GM10248 (cell line): Measurements from ENCODE around the gene ARL6IP1.

ENCODE experiments used
- CTCF ChIA-PET: fragments of 300-600 bp; sonication (Branson Sonifier 250); formaldehyde crosslinking; extraction: SDS; loops from one replicate; lab custom pipeline; 2021; ENCODE audit warnings: antibody characterized with exemption; lab: Yijun Ruan, JAX
- POLR2A ChIA-PET: fragments of 350-650 bp; sonication (Branson Sonifier 250); formaldehyde crosslinking; extraction: SDS; loops from one replicate; lab custom pipeline; 2020; ENCODE audit warnings: antibody characterized with exemption; lab: Yijun Ruan, JAX
- DNase-seq: peaks from one replicate; pipeline ENCODE4 v3.0.0; 2012; ENCODE audit errors: extremely low spot score
- TF ChIP-seq, protein P1 (sequence below): IDR thresholded peaks from 2 replicates; pipeline ENCODE4 v1.5.1; 2012; ENCODE audit warnings: mild to moderate bottlenecking, low read depth; ENCODE audit errors: extremely low read depth, missing control alignments, control extremely low read depth

Gene ARL6IP1

DNA sequence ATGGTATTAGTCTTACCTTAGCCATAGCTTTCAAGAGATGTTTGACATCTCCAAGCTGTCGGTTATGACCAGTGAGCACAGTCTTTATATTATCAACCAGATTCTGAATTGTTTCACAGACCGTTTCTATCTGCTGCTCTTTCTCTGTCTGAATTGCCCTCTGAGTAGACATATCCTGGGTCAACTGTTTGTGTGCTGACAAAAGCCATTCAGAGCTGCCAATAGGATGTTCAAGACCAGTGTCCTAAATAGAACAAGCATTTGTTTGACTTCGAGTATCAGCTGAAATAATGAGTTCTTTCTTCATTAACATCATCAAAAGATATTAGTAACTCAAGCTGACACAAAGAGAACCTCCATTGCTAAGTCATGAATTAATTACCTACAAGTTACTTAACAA lies 14.9 kb upstream of the ARL6IP1 start:
- no peak for DNase-seq
- CTCF ChIA-PET, result interaction anchor here (1.2 to 3.0 kb wide), 6 partner anchors 8 to 31 kb away, joined by 3 to 11 read pairs (median 8); partner anchors contain the start of gene ARL6IP1
- TF ChIP-seq, protein P1, sequence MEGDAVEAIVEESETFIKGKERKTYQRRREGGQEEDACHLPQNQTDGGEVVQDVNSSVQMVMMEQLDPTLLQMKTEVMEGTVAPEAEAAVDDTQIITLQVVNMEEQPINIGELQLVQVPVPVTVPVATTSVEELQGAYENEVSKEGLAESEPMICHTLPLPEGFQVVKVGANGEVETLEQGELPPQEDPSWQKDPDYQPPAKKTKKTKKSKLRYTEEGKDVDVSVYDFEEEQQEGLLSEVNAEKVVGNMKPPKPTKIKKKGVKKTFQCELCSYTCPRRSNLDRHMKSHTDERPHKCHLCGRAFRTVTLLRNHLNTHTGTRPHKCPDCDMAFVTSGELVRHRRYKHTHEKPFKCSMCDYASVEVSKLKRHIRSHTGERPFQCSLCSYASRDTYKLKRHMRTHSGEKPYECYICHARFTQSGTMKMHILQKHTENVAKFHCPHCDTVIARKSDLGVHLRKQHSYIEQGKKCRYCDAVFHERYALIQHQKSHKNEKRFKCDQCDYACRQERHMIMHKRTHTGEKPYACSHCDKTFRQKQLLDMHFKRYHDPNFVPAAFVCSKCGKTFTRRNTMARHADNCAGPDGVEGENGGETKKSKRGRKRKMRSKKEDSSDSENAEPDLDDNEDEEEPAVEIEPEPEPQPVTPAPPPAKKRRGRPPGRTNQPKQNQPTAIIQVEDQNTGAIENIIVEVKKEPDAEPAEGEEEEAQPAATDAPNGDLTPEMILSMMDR, result no peak
- POLR2A ChIA-PET, result no interaction called here

DNA sequence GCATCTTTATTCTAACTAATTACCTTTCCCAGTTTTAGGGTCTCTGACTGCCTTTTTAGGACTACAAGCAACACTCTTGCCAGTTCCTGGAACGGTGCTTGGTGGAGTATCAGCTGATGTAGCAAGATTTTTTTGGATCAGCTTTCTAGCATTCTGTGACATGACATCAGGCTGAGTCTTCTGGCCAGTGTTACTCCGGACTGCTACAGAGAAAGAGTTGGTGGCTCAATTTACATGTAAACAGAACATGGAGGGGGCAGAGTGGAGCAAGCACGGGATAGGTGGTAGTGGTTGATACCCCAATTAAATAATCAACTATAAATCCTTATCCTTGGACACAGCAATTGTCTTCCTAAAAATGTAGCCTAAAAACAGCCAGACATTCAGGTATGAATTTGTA lies 10.6 kb upstream of the ARL6IP1 start:
- TF ChIP-seq, protein P1, result no peak
- CTCF ChIA-PET, result no interaction called here
- POLR2A ChIA-PET, result no interaction called here
- DNase-seq, result no peak

- ChIA-PET POLR2A (no interaction called here), CTCF (interaction anchor here (1.2 to 2.5 kb wide), 6 partner anchors 7 to 39 kb away, joined by 3 to 15 read pairs (median 4); partner anchors contain the start of gene ARL6IP1)
- DNase-seq, result no peak
- TF ChIP-seq, protein P1, result no peak
Measured at GRCh38 chr16:18809165-18809564, 7.8 kb upstream of the ARL6IP1 start.

DNA sequence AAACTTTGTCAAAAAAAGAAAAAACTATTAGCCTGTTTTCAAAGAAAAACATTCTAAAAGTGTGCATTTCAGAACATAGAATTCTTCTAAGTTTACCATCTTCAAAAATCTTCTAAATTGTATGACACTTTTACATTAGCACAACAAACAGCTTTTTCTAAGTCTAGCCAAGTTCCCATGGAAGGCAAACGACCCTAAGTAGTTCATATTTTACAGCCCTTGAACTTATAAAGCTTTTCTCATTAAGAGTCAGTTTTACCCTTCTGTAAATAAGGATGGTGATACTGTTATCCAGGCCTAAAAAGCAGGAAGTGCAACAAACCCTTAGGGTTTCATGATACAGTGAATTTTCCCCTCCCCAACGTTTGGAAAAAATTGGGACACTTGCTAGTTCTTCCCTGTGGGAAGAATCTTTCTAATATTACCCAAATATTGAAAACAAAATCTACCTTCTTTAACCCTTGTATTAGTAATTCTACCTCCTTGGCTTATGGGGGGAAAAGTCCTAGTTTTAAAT lies 4.0 kb upstream of the ARL6IP1 start:
- ChIA-PET CTCF (interaction anchor here (1.3 to 3.6 kb wide), 5 partner anchors 10 to 164 kb away, joined by 3 to 10 read pairs (median 6); partner anchors contain the start of gene RPS15A), POLR2A (no interaction called here)
- no peak for DNase-seq
- TF ChIP-seq, protein P1, result no peak

DNA sequence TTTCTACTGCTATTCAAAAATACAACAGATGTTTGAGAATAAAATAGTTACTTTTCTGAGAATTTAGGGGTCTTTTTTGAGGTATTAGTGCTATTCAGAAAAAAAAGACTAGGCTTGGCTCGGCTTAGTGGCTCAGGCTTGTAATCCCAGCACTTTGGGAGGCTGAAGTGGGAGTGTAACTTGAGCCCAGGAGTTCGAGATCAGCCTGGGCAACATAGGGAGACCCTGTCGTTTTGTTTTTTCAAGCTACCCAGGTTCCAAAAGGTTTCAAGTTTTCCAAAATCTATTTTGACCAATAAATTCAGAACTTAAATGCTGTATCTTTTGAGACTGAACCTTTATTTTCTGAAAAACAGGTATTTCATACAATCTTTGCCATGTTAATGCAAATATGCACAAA lies 3.2 kb upstream of the ARL6IP1 start:
- TF ChIP-seq, protein P1, result no peak
- DNase-seq, result no peak
- CTCF ChIA-PET, result interaction anchor here (1.1 to 3.6 kb wide), 7 partner anchors 11 to 29 kb away, joined by 3 to 10 read pairs (median 4); partner anchors contain the start of gene RPS15A
- POLR2A ChIA-PET, result interaction anchor here (0.8 to 1.1 kb wide), 2 partner anchors 14 to 17 kb away, joined by 5 to 7 read pairs; partner anchors contain the start of gene RPS15A

GRCh38 chr16:18803569-18804462 lies 2.5 kb upstream of the ARL6IP1 start:
- POLR2A ChIA-PET, result interaction anchor here (0.6 to 1.1 kb wide), 3 partner anchors 13 to 149 kb away, joined by 5 to 8 read pairs (median 7); partner anchors contain the start of gene RPS15A
- CTCF ChIA-PET, result interaction anchor here (0.9 to 3.6 kb wide), 9 partner anchors 11 to 166 kb away, joined by 3 to 10 read pairs (median 4); partner anchors contain the start of gene RPS15A
- no peak for DNase-seq
- TF ChIP-seq, protein P1, result no peak
